GM20000 (cell line): Measurements from ENCODE around the gene PROSER1.
"Not testable (repeated sequence)": the region's sequence is repeated elsewhere in the genome, so short reads cannot be mapped to it uniquely, and the experiment has no call there.

Experiments
- DNase-seq: peaks from one replicate; pipeline ENCODE4 v3.0.0; 2012; ENCODE audit warnings: low spot score
- TF ChIP-seq, protein P1 (sequence below): IDR thresholded peaks from 2 replicates; pipeline ENCODE4 v1.5.1; 2012; ENCODE audit warnings: mild to moderate bottlenecking, control low read depth; ENCODE audit errors: extremely low read depth, missing control alignments

The PROSER1 gene

DNA sequence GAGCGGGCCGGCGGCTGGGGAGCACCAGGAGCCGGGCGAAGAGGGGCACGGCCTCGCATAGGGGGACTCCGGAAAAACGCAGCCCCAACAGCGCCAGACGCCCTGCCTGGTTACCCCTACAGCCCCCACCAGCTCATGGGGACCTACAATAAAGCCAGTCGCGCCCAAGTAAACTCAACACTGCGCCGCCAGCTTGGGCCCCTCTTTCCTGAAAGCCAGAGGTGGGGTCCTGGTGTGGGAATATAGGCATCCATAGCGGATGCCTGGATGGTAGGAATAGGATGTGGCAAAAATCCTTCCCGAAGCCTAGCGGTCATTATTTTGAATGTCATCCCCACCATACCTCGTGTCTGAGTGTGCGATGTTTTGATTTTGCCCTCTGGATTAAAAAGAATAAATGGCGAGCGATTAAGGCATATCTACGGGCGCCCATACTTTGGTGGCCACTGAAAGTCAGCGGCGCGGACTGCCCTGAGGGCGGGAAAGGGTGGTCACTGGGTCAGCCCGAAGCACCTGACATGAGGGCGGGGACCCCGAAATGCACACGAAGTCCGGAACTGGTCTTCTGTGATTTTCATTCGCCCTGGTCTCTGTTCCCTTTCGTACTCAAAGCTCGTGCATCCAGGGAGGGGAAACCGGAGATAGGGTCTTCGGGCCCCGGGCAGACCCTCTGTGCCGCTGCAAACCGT lies at the start of gene PROSER1, which contains the start of gene NHLRC3:
TSS of gene PROSER1 (minus strand) at position 210 of the 689 bp plus-strand sequence. CDS start 847 bp downstream, outside the sequence.
TSS of gene NHLRC3 (plus strand) at position 577 of the 689 bp plus-strand sequence. CDS start 184 bp downstream, outside the sequence.
- peak; percentile 85 for DNase-seq

DNA sequence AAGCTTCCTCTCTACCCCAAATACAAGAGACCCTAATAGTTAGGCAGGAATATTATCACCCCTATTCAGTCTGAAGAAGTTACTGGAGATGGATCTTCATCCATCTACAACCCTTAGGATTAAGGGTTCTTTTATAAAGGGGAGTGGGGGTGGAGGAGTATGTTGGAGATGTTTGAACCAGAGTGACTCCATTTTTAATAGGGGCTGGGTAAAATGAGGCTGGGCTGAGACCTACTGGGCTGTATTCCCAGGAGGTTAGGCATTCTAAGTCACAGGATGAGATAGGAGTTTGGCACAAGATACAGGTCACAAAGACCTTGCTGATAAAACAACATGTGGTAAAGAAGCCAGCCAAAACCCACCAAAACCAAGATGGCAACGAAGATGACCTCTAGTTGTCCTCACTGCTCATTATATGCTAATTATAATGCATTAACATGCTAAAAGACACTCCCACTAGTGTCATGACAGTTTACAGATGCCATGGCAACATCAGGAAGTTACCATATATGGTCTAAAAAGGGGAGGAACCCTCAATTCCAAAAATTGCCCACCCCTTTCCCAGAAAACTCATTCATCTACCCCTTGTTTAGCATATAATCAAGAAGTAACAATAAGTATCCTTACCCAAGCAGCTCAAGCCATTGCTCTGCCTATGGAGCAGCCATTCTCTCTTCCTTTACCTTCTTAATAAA lies 48.5 kb upstream of the PROSER1 start:
- not testable (repeated sequence) for DNase-seq

More for the DNA sequence above, at the start of gene PROSER1, which contains the start of gene NHLRC3:
- TF ChIP-seq, protein P1, sequence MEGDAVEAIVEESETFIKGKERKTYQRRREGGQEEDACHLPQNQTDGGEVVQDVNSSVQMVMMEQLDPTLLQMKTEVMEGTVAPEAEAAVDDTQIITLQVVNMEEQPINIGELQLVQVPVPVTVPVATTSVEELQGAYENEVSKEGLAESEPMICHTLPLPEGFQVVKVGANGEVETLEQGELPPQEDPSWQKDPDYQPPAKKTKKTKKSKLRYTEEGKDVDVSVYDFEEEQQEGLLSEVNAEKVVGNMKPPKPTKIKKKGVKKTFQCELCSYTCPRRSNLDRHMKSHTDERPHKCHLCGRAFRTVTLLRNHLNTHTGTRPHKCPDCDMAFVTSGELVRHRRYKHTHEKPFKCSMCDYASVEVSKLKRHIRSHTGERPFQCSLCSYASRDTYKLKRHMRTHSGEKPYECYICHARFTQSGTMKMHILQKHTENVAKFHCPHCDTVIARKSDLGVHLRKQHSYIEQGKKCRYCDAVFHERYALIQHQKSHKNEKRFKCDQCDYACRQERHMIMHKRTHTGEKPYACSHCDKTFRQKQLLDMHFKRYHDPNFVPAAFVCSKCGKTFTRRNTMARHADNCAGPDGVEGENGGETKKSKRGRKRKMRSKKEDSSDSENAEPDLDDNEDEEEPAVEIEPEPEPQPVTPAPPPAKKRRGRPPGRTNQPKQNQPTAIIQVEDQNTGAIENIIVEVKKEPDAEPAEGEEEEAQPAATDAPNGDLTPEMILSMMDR = no peak

DNA sequence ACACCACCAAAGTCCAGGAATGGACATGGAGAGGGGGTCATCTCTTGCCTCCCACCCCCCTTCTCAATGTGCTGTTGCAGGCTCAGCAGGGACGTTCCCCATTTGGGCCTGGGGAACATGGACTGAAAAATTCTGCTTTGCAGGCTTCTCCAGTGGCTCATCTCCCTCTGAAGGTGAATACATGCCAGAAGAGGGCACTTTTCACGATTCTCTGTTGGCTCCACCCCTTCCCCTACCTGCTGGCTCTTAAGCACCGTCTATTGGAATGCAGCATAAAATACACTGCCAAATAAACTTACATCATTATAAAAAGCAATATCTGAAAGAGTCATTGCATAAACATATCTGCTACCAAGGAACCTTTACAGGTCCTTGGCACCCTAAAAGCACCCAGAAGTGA lies 36.1 kb upstream of the PROSER1 start:
- TF ChIP-seq, protein P1 = no peak
- DNase-seq = no peak

DNA sequence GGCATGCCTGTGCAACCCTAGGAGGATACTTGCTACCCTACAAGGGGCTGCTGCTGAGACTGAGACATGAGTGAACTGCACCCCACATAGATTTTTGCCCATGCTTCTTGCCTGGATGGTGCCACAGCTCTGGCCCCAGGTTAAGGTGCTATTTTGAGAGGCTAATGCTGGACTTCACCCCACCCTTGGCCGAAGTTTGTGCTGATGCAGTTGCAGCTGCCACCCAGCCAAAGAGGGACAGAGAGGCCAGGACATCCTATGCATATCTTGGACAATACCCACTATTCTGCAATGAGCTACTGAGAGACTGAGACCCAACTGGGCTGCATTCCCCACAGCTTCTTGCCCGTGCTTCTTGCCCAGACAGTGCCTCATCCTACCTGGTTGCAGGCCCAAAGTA lies 35.0 kb upstream of the PROSER1 start:
- TF ChIP-seq, protein P1 = no peak
- DNase-seq = no peak

DNA sequence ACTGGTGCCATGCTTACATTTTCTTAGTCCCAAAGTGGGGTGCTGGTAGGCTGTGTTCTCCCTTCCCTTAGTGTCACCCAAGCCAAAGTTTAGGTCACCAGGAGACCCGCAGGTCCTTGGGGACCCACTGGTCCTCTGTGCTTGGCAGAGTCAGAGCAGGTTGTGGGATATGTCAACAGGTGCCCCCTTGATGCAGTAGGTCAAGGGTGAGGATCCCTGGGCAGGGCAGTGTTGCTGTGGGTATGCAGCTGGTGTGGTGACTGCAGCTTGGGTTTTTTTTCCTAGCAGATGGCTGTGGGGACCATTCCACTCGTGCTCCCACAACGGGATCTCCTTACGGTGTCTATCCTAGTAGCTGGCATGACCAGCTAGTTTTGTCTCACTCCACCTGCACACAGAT lies 24.1 kb upstream of the PROSER1 start:
- DNase-seq = no peak
- TF ChIP-seq, protein P1 = no peak

DNA sequence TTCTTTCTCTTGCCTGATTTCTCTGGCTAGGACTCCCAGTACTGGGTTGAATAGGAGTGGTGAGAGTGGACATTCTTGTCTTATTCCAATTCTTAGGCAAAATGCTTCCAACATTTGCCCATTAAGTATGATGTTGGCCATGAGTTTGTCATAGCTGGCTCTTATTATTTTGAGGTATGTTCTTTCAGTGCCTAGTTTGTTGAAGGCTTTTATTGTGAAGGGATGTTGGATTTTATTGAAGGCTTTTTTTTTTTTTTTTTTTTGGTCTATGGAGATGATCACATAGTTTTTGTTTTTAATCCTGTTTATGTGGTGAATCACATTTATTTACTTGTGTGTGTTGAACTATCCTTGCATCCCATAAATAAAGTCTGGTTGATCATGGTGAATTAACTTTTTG lies 20.2 kb upstream of the PROSER1 start:
- TF ChIP-seq, protein P1 = no peak
- no peak for DNase-seq

DNA sequence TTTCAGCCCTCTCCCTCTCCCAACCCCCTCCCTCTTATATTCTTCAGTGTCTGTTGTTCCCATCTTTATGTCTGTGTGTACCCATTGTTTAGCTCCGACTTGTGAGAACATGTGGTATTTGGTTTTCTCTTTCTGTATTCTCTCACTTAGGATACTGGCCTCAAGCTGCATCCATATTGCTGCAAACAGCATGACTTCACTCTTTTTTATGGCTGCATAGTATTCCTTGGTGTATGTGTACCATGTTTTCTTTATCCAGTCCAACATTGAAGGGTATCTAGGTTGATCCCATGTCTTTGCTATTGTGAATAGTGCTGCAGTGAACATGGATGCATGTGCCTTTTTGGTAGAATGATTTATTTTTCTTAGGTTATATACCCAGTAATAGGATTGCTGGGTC lies 18.1 kb upstream of the PROSER1 start:
- no peak for DNase-seq
- TF ChIP-seq, protein P1 = no peak

DNA sequence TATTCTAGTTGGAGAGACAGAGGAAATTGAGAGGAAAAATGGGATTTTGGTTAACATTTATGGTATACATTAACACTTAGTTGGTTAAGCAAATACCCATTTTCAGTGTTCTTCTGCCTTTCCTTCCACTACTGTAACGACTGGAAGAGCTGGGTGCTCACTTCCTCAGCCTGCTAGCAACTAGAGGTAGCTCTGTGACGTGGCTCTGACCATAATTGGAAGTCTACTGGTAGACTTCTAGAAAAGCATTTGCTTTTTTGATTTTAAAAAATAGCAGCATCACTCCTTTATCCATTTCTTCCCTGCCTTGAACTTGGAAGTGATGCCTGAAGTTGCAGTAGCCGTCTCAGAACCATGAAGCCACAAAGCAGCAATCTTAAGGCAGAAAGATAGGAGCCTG lies 16.2 kb upstream of the PROSER1 start:
- no peak for DNase-seq
- TF ChIP-seq, protein P1 = no peak
